DOHH2 (cell line): ENCODE measurements around the gene ZNF100.
A peak's percentile ranks its signal among the peaks of the same experiment; 100 is the strongest.

Experiments used
- H3F3A ChIP-seq: fragments of 200-600 bp; sonication (generic), shearing (Covaris generic); 2 replicates; pipeline ENCODE4 v1.6.0; 2016; ENCODE audit warnings: antibody characterized with exemption, mild to moderate bottlenecking; ENCODE audit not compliant: control insufficient read depth, insufficient read depth
- H3K27ac ChIP-seq: fragments of 200-600 bp; sonication (generic); 2 replicates; pipeline ENCODE4 v1.5.1; 2014; ENCODE audit warnings: low read depth, mild to moderate bottlenecking, low read length, moderate library complexity
- H3K27me3 ChIP-seq: fragments of 200-600 bp; sonication (generic); 2 replicates; pipeline ENCODE4 v1.6.1; 2014; ENCODE audit warnings: mild to moderate bottlenecking, low read length, mixed read lengths; ENCODE audit not compliant: control insufficient read depth
- H3K36me3 ChIP-seq: fragments of 200-600 bp; sonication (generic); 2 replicates; pipeline ENCODE4 v1.6.1; 2014; ENCODE audit warnings: mild to moderate bottlenecking, low read length, moderate library complexity, mixed read lengths; ENCODE audit not compliant: control insufficient read depth
- H3K4me1 ChIP-seq: fragments of 200-600 bp; sonication (generic); 2 replicates; pipeline ENCODE4 v1.6.1; 2014; ENCODE audit warnings: mild to moderate bottlenecking, low read length, mixed read lengths; ENCODE audit not compliant: control insufficient read depth
- H3K4me2 ChIP-seq: fragments of 200-600 bp; sonication (generic); 2 replicates; pipeline ENCODE4 v1.6.0; 2014; ENCODE audit warnings: mild to moderate bottlenecking, low read length, moderate library complexity
- H3K4me3 ChIP-seq: fragments of 200-600 bp; sonication (generic); 2 replicates; pipeline ENCODE4 v1.5.1; 2014; ENCODE audit warnings: mild to moderate bottlenecking, low read length, mixed read lengths
- H3K79me2 ChIP-seq: fragments of 200-600 bp; sonication (generic); 2 replicates; pipeline ENCODE4 v1.6.1; 2014; ENCODE audit warnings: mild to moderate bottlenecking, low read length, mixed read lengths; ENCODE audit not compliant: control insufficient read depth
- H3K9me2 ChIP-seq: fragments of 200-600 bp; sonication (generic); replicated peaks from 2 replicates; pipeline ENCODE4 v1.6.1; 2014; ENCODE audit warnings: mild to moderate bottlenecking, low read length, mixed read lengths; ENCODE audit not compliant: control insufficient read depth
- H3K9me3 ChIP-seq: fragments of 200-600 bp; sonication (generic); 2 replicates; pipeline ENCODE4 v1.6.1; 2014; ENCODE audit warnings: antibody characterized with exemption, low read length, mixed read lengths; ENCODE audit not compliant: control insufficient read depth, insufficient read depth
- H4K20me1 ChIP-seq: fragments of 200-600 bp; sonication (generic); 2 replicates; pipeline ENCODE4 v1.6.0; 2014; ENCODE audit warnings: low read depth, mild to moderate bottlenecking, antibody characterized with exemption, low read length, moderate library complexity; ENCODE audit not compliant: control insufficient read depth, insufficient read depth
- EZH2phosphoT487 ChIP-seq: fragments of 200-600 bp; sonication (generic); IDR thresholded peaks from 2 replicates; pipeline ENCODE4 v1.6.1; 2017; ENCODE audit warnings: borderline replicate concordance, mild to moderate bottlenecking, antibody characterized with exemption, low read length, moderate library complexity, mixed read lengths
- TF ChIP-seq, protein P1 (sequence below): fragments of 200-600 bp; sonication (generic); IDR thresholded peaks from one replicate; pipeline ENCODE4 v1.5.1; 2014; ENCODE audit warnings: antibody characterized with exemption, mild to moderate bottlenecking, low read depth, low read length; ENCODE audit not compliant: poor library complexity, severe bottlenecking

The ZNF100 gene

DNA sequence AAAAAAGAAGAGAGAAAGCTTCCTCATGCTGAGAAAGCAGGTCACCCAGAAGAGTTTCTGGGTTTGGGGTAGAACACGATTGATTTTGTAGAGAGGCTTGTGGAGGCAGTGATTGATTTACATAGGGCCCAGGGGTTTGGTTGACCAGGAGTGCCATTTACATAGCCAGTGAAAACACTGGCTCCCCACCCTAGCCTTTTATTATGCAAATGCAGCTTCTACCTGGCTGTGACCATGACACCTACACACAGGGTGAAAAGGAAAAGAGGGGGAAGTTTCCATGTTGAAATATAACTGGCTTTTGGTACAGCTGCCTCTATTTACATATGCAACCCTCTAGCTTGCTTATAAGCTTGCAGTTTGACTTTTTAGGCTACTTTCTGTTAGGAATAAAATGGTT lies 62.0 kb downstream of the ZNF100 start:
- peaks cover 8% of the 10 kb centered on the region; the same call in 1 of the 2 replicates for H3K9me3 ChIP-seq
- H3K36me3 ChIP-seq = no peaks in the 10 kb centered on the region
- TF ChIP-seq, protein P1, sequence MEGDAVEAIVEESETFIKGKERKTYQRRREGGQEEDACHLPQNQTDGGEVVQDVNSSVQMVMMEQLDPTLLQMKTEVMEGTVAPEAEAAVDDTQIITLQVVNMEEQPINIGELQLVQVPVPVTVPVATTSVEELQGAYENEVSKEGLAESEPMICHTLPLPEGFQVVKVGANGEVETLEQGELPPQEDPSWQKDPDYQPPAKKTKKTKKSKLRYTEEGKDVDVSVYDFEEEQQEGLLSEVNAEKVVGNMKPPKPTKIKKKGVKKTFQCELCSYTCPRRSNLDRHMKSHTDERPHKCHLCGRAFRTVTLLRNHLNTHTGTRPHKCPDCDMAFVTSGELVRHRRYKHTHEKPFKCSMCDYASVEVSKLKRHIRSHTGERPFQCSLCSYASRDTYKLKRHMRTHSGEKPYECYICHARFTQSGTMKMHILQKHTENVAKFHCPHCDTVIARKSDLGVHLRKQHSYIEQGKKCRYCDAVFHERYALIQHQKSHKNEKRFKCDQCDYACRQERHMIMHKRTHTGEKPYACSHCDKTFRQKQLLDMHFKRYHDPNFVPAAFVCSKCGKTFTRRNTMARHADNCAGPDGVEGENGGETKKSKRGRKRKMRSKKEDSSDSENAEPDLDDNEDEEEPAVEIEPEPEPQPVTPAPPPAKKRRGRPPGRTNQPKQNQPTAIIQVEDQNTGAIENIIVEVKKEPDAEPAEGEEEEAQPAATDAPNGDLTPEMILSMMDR = no peak
- TF ChIP-seq EZH2phosphoT487 = no peak
- no peaks in the 10 kb centered on the region for H3K9me2 ChIP-seq
- H4K20me1 ChIP-seq = no peaks in the 10 kb centered on the region
- H3K4me2 ChIP-seq = no peak overlapping the region
- no peak overlapping the region for H3K27ac ChIP-seq
- no peaks in the 10 kb centered on the region for H3F3A ChIP-seq
- H3K27me3 ChIP-seq = no peaks in the 10 kb centered on the region
- no peaks in the 10 kb centered on the region for H3K79me2 ChIP-seq
- H3K4me3 ChIP-seq = no peak overlapping the region
- no peaks in the 10 kb centered on the region for H3K4me1 ChIP-seq

DNA sequence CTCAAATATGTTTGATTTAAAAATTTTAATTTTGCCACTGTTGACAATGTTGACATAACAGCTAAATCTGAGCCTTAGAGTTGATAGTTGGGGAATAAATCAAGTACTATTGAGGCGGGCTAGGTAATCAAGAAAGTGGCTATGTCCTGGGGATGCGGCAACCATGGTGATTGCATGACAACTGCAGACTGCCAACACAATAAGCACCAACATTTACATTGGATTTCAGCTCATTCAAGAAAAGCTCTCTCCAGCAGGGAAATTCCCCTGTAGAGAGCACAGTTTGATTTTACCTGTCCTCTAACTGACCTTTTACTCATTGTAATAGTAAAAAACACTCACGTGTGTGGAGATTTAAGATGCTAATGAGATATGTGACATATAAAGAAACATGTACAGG lies 63.1 kb downstream of the ZNF100 start:
- Histone ChIP-seq H4K20me1 (no peaks in the 10 kb centered on the region), H3K36me3 (no peaks in the 10 kb centered on the region), H3K4me3 (no peak overlapping the region), H3K9me2 (no peaks in the 10 kb centered on the region), H3K9me3 (peaks cover 2% of the 10 kb centered on the region; the same call in 1 of the 2 replicates), H3K4me1 (no peaks in the 10 kb centered on the region), H3F3A (no peaks in the 10 kb centered on the region), H3K27ac (no peak overlapping the region), H3K27me3 (no peaks in the 10 kb centered on the region), H3K79me2 (no peaks in the 10 kb centered on the region), H3K4me2 (no peak overlapping the region)
- TF ChIP-seq EZH2phosphoT487 = no peak
- TF ChIP-seq, protein P1 = no peak

DNA sequence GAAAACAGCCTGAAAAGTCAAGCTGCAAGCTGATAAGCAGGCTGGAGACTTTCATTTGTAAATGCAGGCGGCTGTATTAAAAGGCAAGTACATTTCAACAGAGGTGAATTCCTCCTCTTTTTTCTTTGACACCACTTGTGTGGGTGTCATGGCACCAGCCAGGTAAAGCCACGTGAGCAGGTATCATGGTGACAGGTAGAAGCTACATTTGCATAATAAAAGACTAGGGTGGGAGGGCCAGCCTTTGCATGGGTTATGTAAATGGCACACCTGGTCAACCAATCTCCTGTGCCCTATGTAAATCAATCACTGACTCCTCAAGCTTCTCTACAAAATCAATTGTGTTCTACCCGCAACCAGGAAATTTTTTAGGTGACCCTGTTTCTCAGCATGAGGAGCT lies 68.2 kb downstream of the ZNF100 start:
- Histone ChIP-seq H3K79me2 (no peaks in the 10 kb centered on the region), H3F3A (no peaks in the 10 kb centered on the region), H3K4me3 (no peak overlapping the region), H3K36me3 (no peaks in the 10 kb centered on the region), H3K27me3 (no peaks in the 10 kb centered on the region), H3K9me3 (no peaks in the 10 kb centered on the region), H3K4me2 (no peak overlapping the region), H3K4me1 (no peaks in the 10 kb centered on the region), H3K9me2 (no peaks in the 10 kb centered on the region), H4K20me1 (no peaks in the 10 kb centered on the region), H3K27ac (no peak overlapping the region)
- TF ChIP-seq, protein P1 = no peak
- no peak for TF ChIP-seq EZH2phosphoT487

DNA sequence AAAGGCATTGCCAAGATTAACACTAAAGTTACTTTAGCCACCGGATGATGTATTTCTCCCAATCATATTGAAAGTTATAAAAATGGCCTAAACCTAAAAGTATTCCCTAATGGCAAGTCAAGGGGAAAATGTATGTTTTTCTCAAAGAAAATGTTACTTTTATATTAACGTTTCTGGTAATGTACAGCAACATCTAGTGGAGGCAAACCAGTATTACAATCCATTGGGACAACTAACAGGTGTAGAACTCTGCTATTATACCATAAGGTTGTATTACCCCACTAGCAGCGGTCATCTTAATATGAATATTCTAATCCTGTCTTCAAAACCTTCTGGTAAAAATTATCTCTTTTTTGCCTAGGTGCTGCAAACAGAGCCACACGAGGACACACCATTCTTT lies 69.2 kb downstream of the ZNF100 start:
- H4K20me1 ChIP-seq = no peaks in the 10 kb centered on the region
- H3K9me3 ChIP-seq = no peaks in the 10 kb centered on the region; the same call in 1 of the 2 replicates
- H3K9me2 ChIP-seq = no peaks in the 10 kb centered on the region
- no peak overlapping the region for H3K4me3 ChIP-seq
- H3K27ac ChIP-seq = no peak overlapping the region
- no peaks in the 10 kb centered on the region for H3K27me3 ChIP-seq
- H3K4me1 ChIP-seq = no peaks in the 10 kb centered on the region
- no peaks in the 10 kb centered on the region for H3K36me3 ChIP-seq
- H3K79me2 ChIP-seq = no peaks in the 10 kb centered on the region
- no peaks in the 10 kb centered on the region for H3F3A ChIP-seq
- TF ChIP-seq, protein P1 = peak; percentile 55
- no peak for TF ChIP-seq EZH2phosphoT487
- H3K4me2 ChIP-seq = no peak overlapping the region
